ENCODE results near the gene SLC51A. TPM values are rescaled to one million over a fixed set of nuclear protein-coding genes. Genes with fewer than 3 reads are reported as not detected.

SLC51A gene
- total RNA-seq, 2 experiments from 2014 or later = not detected

DNA sequence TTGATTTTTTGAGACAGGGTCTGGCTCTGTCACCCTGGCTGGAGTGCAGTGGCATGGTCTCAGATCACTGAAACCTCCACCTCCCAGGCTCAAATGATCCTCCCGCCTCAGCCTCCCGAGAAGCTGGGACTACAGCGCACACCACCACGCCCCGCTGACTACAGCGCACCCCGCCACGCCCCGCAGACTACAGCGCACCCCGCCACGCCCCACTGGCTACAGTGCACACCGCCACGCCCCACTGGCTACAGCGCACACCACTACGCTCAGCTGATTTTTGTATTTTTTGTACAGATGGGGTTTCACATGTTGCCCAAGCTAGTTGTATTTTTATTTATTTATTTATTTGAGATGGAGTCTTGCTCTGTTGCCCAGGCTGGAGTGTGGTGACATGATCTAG lies 35.6 kb downstream of the SLC51A start:
- no peak overlapping the region for H3K27ac Mint-ChIP-seq

DNA sequence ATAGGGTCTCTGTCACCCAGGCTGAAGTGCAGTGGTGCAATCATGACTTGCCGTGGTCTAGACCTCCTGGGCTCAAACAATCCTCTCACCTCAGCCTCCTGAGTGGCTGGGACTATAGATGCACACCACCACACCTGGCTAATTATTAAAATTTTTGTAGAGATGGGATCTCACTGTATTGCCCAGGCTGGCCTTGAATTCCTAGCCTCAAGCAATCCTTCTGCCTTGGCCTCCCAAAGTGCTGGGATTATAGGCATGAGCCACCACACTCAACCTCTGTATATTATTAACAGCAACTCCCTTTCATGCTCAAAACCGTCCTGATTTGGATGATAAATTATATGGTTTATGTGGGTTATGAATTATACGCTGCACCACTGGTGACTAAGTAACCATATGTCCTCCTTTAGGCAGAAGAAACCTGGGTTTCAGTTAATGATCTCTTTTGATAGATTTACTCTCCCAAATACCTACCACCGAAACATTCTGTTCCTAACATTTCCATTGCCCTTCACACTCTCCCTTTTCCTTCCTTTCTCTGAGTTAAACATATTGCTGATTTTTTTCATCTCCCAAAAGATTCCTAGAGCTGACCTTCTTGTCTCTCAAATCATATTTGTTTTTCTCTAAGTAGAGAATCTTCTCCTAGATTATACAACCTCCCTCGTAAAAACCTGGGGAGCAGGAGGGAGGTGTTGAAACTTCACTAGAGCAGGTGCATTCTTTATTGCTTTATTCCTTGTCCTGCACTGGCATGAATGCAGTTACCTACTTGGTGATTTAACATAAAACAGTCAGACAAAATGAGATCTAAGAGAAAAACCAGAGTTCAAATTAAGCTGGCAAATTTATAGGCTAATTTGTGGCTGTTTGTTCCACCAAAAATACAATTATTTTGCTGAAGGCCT lies 38.3 kb downstream of the SLC51A start:
- Mint-ChIP-seq H3K4me1 (peaks cover 3% of the 10 kb centered on the region), H3K9me3 (no peaks in the 10 kb centered on the region), H3K27ac (no peak overlapping the region), H3K4me3 (no peak overlapping the region), H3K36me3 (peaks cover 15% of the 10 kb centered on the region), H3K27me3 (no peaks in the 10 kb centered on the region)
- no peak for ATAC-seq (ENCODE audit: low read depth)
- no peak for DNase-seq
- POLR2A ChIA-PET = interaction anchor here (0.8 kb wide), 2 partner anchors 33 to 63 kb away, joined by 3 read pairs; partner anchors contain the start of genes DYNLT2B and PCYT1A

More for the DNA sequence above, 35.6 kb downstream of the SLC51A start:
- POLR2A ChIA-PET = interaction anchor here (0.8 to 1.4 kb wide), 2 partner anchors 27 to 66 kb away, joined by 4 to 8 read pairs; partner anchors contain the start of gene DYNLT2B
- no peaks in the 10 kb centered on the region for H3K27me3 Mint-ChIP-seq
- no peak overlapping the region for H3K4me3 Mint-ChIP-seq
- ATAC-seq (ENCODE audit: low read depth) (no peak), DNase-seq (no peak)
- H3K9me3 Mint-ChIP-seq = no peaks in the 10 kb centered on the region
- H3K36me3 Mint-ChIP-seq = peaks cover 19% of the 10 kb centered on the region
- H3K4me1 Mint-ChIP-seq = peaks cover 7% of the 10 kb centered on the region

DNA sequence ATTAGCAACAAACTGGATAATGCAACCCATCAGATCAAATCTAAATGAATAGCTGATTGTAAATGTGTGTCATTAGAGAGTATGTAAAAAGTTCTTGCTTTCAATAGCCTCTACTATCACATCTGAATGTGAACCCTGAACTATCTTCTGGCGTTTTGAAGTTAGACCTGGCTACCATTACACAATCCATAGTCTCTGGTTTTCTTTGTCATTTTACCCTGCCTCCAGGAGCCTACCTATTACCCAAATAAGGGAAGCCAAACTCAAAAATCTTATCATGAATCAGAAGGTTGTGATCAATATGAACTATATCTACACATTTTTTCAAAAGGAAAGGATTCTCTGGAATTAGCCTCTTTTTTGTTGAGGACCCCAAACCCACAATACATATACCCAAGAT lies 39.4 kb downstream of the SLC51A start:
- Mint-ChIP-seq H3K27me3 (no peaks in the 10 kb centered on the region), H3K27ac (peak overlapping the region; percentile 32), H3K4me1 (peaks cover 3% of the 10 kb centered on the region), H3K9me3 (no peaks in the 10 kb centered on the region), H3K36me3 (peaks cover 12% of the 10 kb centered on the region), H3K4me3 (no peak overlapping the region)
- no peak for ATAC-seq (ENCODE audit: low read depth)
- POLR2A ChIA-PET = no interaction called here
- DNase-seq = no peak

DNA sequence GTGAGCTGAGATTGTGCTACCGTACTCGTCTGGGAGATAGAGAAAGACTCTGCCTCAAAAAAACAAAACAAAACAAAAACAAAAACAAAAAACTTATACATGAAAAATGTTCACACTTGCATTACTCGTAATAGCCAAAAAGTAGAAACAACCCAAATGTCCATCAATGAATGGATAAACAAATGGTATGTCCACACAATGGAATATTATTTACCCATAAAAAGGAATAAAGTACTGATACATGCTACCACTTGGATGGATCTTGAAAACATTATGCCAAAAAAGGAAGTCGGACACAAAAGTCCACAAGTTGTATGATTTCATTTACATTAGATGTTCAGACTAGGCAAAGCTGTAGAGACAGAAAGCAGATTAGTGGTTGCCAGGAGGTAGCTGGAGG lies 44.5 kb downstream of the SLC51A start:
- no peaks in the 10 kb centered on the region for H3K27me3 Mint-ChIP-seq
- ATAC-seq (ENCODE audit: low read depth) = no peak
- H3K4me1 Mint-ChIP-seq = peaks cover 4% of the 10 kb centered on the region
- DNase-seq = no peak
- POLR2A ChIA-PET = no interaction called here
- no peaks in the 10 kb centered on the region for H3K9me3 Mint-ChIP-seq
- H3K27ac Mint-ChIP-seq = no peak overlapping the region
- H3K4me3 Mint-ChIP-seq = no peak overlapping the region
- H3K36me3 Mint-ChIP-seq = peaks cover 20% of the 10 kb centered on the region

DNA sequence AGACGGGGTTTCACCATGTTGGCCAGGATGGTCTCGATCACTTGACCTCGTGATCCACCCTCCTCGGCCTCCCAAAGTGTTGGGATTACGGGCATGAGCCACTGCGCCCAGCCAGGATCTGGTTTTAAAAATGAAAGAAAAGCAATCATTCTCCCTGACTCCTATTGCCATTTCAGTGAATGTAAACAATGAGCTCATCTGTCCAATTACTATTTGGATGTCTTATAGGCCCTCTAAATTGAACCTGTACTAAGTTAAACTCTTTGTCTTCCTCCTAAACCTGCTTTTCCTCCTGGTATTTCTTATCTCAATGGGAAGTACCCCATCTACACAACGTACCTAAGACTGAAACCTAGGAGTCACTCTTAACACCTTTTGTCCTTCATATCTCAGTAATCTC lies 47.5 kb downstream of the SLC51A start:
- H3K36me3 Mint-ChIP-seq = peaks cover 20% of the 10 kb centered on the region
- H3K4me3 Mint-ChIP-seq = no peak overlapping the region
- POLR2A ChIA-PET = no interaction called here
- DNase-seq = no peak
- H3K4me1 Mint-ChIP-seq = peaks cover 8% of the 10 kb centered on the region
- H3K9me3 Mint-ChIP-seq = no peaks in the 10 kb centered on the region
- no peak overlapping the region for H3K27ac Mint-ChIP-seq
- no peak for ATAC-seq (ENCODE audit: low read depth)
- no peaks in the 10 kb centered on the region for H3K27me3 Mint-ChIP-seq

DNA sequence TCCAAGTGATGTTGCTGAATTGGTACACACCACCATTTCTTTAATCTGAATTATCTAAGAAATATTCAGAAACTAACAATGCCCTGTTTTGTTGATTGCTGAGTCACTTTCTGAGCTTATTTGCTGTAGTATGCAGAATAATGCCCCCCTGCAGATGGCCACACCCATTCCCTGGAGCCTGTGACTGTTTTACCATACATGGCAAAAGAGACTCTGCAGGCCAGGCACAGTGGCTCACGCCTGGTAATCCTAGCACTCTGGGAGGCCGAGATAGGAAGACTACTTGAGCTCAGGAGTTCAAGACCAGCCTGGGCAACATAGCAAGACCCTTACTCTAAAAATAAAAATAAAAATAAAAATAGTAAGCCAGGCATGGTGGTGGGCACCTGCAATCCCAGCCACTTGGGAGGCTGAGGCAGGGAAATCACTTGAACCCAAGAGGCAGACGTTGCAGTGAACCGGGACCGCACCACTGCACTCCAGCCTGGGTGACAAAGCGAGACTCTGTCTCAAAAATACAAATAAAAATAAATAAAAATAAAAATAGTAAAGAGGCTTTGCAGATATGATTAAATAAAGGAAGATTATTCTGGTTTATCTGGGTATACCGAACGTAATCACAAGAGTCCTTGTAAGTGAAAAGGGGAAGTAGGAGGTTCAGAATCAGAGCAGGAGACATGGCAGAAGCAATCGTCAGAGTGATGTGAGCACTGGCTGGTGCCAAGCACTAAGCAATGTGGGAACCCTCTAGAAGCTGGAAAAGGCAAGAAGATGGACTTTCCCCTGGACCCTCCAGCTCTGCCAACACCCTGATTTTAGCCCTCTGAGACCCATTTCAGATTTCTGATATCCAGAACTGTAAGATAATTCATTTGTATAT lies 52.2 kb downstream of the SLC51A start:
- no peak for DNase-seq
- POLR2A ChIA-PET = no interaction called here
- Mint-ChIP-seq H3K4me1 (peaks cover 20% of the 10 kb centered on the region), H3K27ac (peak overlapping the region; percentile 25), H3K36me3 (peaks cover 30% of the 10 kb centered on the region), H3K4me3 (no peak overlapping the region), H3K9me3 (peaks cover 1% of the 10 kb centered on the region), H3K27me3 (no peaks in the 10 kb centered on the region)
- ATAC-seq (ENCODE audit: low read depth) = no peak

DNA sequence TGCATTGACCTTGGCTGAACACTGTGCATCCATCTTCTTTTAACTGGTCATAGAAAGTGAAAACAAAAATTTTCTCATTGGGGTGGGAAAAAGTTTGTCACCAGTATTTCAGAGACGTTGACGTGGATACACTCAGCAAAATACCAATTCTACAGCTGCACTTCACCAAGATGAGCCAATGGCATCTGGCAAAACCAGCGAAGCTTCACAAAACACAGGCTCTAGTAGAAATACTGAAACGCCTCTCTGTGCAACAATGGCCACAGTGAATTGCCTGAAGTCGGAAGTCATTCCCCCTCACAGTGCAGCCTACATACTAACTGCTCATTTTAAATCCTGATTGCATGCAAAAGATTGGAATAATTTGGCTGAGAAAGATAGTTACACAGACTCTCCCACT lies 54.2 kb downstream of the SLC51A start:
- ATAC-seq (ENCODE audit: low read depth) = no peak
- H3K36me3 Mint-ChIP-seq = peaks cover 33% of the 10 kb centered on the region
- POLR2A ChIA-PET = interaction anchor here (0.6 kb wide), 1 partner anchor 8 kb away, joined by 4 read pairs; no protein-coding TSS in a partner anchor
- no peak overlapping the region for H3K4me3 Mint-ChIP-seq
- peaks cover 31% of the 10 kb centered on the region for H3K4me1 Mint-ChIP-seq
- no peak for DNase-seq
- H3K9me3 Mint-ChIP-seq = peaks cover 1% of the 10 kb centered on the region
- H3K27ac Mint-ChIP-seq = no peak overlapping the region
- H3K27me3 Mint-ChIP-seq = no peaks in the 10 kb centered on the region

DNA sequence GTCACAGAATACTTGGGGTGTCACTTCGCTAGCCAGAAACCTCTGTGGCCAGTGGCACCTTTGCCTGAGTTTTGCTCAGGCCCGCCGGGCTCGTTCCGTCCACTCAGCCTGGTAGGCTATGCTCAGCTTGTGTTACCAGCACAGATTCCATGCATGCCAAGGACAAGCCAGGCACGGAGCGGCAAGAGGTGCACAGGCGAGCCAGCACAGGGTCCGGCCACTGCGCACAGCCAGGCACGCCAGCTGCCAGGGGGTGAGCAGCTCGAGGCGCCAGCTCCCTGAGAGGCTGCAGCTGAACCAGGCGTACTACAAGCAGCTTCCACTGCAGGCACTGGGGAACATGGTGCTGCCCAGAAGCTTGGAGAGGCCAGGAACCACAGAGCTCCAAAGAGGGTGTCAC lies 56.5 kb downstream of the SLC51A start:
- POLR2A ChIA-PET = interaction anchor here (0.6 to 2.9 kb wide), 5 partner anchors 12 to 467 kb away, joined by 3 to 26 read pairs (median 3); partner anchors contain the start of genes DYNLT2B, FBXO45, PAK2 and WDR53
- no peaks in the 10 kb centered on the region for H3K27me3 Mint-ChIP-seq
- DNase-seq = no peak
- H3K9me3 Mint-ChIP-seq = peaks cover 1% of the 10 kb centered on the region
- H3K27ac Mint-ChIP-seq = peak overlapping the region; percentile 90
- no peak overlapping the region for H3K4me3 Mint-ChIP-seq
- H3K36me3 Mint-ChIP-seq = peaks cover 38% of the 10 kb centered on the region
- H3K4me1 Mint-ChIP-seq = peaks cover 29% of the 10 kb centered on the region
- no peak for ATAC-seq (ENCODE audit: low read depth)

DNA sequence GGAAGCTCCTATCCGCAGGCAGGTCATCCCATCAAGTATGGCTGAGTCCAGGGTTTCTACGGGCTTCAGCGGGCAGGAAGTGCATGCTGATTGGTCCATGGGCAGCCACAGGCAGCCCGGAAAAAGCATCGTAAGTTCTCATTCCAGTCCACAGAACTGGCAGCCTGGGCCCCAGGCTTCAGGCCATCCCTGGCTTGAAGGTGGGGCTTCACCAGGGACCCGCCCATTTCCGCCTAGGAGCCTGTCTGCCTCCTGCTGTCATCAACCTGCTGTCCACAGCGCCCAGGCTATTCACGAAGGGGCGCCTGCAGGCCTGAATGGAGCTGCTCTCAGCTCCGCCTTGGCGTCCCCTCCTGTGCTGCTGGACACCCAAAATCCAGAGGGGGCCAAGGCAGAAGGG lies 57.3 kb downstream of the SLC51A start:
- H3K4me3 Mint-ChIP-seq = peak overlapping the region; percentile 37
- ATAC-seq (ENCODE audit: low read depth) (no peak), DNase-seq (no peak)
- H3K9me3 Mint-ChIP-seq = peaks cover 1% of the 10 kb centered on the region
- H3K36me3 Mint-ChIP-seq = peaks cover 42% of the 10 kb centered on the region
- H3K27ac Mint-ChIP-seq = peak overlapping the region; percentile 90
- H3K4me1 Mint-ChIP-seq = peaks cover 36% of the 10 kb centered on the region
- POLR2A ChIA-PET = interaction anchor here (0.6 to 2.9 kb wide), 7 partner anchors 11 to 466 kb away, joined by 3 to 26 read pairs (median 3); partner anchors contain the start of genes DYNLT2B, FBXO45, PAK2 and WDR53
- no peaks in the 10 kb centered on the region for H3K27me3 Mint-ChIP-seq

DNA sequence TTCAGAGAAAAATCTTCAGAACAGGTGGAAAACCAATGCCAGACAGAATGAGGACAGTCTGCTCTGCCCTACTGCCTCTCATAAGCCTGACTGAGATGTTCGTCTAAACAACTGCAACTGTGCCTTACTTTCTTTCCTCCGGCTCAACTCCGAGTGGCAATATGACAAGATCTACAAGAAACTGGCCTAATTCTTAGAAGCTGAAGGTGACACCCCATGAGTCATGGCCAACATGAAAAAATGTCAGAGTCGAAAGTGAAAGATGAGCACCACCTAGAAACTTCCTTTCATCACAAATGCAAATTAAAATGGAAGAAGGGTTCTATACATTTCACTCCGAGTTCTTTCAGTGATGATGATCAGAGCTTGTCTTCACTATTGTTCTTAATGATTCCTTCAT lies 58.3 kb downstream of the SLC51A start:
- H3K4me3 Mint-ChIP-seq = peak overlapping the region; percentile 80
- peaks cover 43% of the 10 kb centered on the region for H3K36me3 Mint-ChIP-seq
- H3K27me3 Mint-ChIP-seq = no peaks in the 10 kb centered on the region
- ATAC-seq (ENCODE audit: low read depth) (peak; percentile 98), DNase-seq (no peak)
- peak overlapping the region; percentile 90 for H3K27ac Mint-ChIP-seq
- peaks cover 1% of the 10 kb centered on the region for H3K9me3 Mint-ChIP-seq
- peaks cover 36% of the 10 kb centered on the region for H3K4me1 Mint-ChIP-seq
- POLR2A ChIA-PET = interaction anchor here (0.5 to 2.9 kb wide), 4 partner anchors 15 to 227 kb away, joined by 3 to 26 read pairs (median 3); partner anchors contain the start of gene DYNLT2B

DNA sequence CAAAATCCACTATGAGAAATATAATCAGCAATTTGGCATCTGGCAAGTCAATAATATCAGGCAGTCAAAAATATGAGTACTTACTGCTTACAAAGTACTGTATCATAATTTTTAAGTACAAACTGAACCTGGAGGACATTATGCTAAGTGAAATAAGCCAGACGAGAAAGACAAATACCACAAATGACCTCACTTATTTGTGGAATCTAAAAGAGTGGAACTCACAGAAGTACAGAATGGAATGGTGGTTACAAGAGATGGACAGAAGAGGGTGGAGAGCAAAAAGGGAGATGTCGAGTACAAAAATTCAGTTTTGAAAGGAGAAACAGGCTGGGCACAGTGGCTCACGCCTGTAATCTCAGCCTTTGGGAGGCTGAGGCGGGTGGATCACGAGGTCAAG lies 58.8 kb downstream of the SLC51A start:
- H3K4me1 Mint-ChIP-seq = peaks cover 38% of the 10 kb centered on the region
- H3K4me3 Mint-ChIP-seq = peak overlapping the region; percentile 80
- DNase-seq (no peak), ATAC-seq (ENCODE audit: low read depth) (no peak)
- peaks cover 1% of the 10 kb centered on the region for H3K9me3 Mint-ChIP-seq
- no peaks in the 10 kb centered on the region for H3K27me3 Mint-ChIP-seq
- POLR2A ChIA-PET = interaction anchor here (0.5 to 2.9 kb wide), 3 partner anchors 14 to 226 kb away, joined by 3 to 26 read pairs (median 3); partner anchors contain the start of gene DYNLT2B
- H3K36me3 Mint-ChIP-seq = peaks cover 39% of the 10 kb centered on the region
- H3K27ac Mint-ChIP-seq = peak overlapping the region; percentile 90

DNA sequence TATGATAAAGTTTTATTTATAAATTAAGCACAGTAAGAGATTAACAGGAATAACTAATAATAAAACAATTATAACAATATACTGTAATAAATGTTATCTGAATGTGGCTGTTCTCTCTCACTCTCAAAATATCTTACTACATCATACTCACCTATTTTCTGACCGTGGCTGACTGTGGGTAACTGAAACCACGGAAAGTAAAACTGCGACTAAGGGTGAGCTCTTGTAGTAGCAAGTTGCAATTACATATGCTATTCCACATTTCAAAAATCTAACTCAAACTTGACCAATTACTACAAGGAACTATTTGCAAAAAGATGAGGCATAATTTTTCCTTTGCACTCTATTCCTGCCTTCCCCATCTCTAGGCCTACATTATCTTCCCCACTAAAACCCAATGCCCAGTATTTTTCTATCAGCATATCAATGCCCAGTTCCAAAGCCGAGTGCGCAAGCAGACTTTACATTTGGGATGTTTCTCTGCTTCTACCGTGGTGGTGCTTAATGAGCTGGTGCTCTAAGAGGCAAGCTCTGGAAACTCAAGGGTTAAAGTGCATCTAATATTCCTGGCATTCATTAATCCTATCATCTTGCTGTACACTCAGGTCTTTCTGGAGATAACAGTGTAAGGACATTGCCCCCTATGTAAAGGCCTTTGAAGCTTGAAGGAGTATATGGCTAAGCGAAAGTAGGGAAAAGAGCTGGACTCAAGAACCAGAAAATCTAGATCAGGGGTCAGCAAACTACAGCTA lies 64.5 kb downstream of the SLC51A start:
- H3K9me3 Mint-ChIP-seq = no peaks in the 10 kb centered on the region
- ATAC-seq (ENCODE audit: low read depth) (peak; percentile 80), DNase-seq (no peak)
- H3K36me3 Mint-ChIP-seq = peaks cover 21% of the 10 kb centered on the region
- H3K4me3 Mint-ChIP-seq = peak overlapping the region; percentile 49
- peaks cover 50% of the 10 kb centered on the region for H3K4me1 Mint-ChIP-seq
- H3K27me3 Mint-ChIP-seq = no peaks in the 10 kb centered on the region
- POLR2A ChIA-PET = interaction anchor here (1.0 to 3.3 kb wide), 3 partner anchors 37 to 222 kb away, joined by 3 to 26 read pairs (median 3); partner anchors contain the start of gene DYNLT2B
- H3K27ac Mint-ChIP-seq = peak overlapping the region; percentile 64
